Astrocyte of the spinal cord (primary cell): ENCODE measurements around the gene BUB1B.

ENCODE experiments used
- DNase-seq: peaks from one replicate; pipeline ENCODE4 v3.0.0; 2011; ENCODE audit warnings: low read depth, low spot score
- H3K4me3 ChIP-seq: 2 replicates; pipeline ENCODE4 v1.5.1; 2011; ENCODE audit warnings: low read depth, mild to moderate bottlenecking, low read length, moderate library complexity
- CTCF ChIP-seq: IDR thresholded peaks from 2 replicates; pipeline ENCODE4 v1.5.1; 2012; ENCODE audit warnings: low read depth, mild to moderate bottlenecking, low read length, inconsistent platforms
- in situ Hi-C: cut with HindIII; loops from 2 replicates; pipeline ENCODE4 v1.10.0; 2017; ENCODE audit warnings: low sequenced_read_pairs

Gene BUB1B

GRCh38 chr15:40270246-40270995, 109.6 kb downstream of the BUB1B start:
- no peak overlapping the region for H3K4me3 ChIP-seq
- TF ChIP-seq CTCF = no peak
- no peak for DNase-seq
- in situ Hi-C loops = no loop called here
